ENCODE data around the gene KCNH3. TPM values are rescaled to one million over a fixed set of nuclear protein-coding genes. Genes with fewer than 3 reads are reported as not detected.

Gene KCNH3
- total and polyA plus RNA-seq, 2 donors (not counting 3 experiments of a cell fraction or from before 2014, with no cell fraction given) = 0.13 to 0.14 TPM

DNA sequence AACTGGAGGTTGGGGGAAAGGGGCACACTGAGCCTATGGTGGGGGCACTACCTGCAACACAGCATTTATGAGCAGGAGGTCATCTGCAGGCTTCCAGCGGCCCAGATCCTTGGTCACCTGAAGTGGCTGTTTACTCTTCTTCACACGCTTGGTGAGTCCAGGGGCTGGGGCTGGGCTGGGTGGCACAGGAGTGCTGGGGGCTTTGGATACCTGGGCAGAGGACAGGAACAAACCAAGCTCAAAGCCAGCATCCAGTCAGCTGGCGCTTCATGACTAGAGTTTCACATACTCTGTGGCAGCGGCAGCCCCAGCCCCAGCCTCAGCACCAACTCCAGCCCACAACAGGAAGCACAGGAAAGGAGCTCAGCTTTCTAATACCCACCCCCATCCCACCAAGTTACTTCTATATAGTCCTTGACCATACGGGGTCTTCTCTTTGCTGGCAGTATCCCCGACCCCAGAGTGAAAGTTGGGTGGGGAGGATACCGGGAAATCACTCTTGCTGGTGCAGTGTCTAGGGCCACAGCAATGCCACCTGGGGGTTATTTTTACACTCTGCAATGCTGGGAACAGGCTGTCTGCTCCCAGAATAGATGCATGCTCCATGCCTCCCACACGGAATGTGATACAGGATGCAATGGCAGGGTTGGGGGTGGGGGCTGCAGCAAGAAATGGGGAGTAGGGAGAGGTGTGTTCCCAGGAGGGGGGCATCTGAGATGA is 26.0 kb downstream of the KCNH3 start:
- intact Hi-C loops (cut with micrococcal nuclease) (loop anchor here (5.0 kb wide), 1 partner anchor 208 kb away; no protein-coding TSS in a partner anchor), dilution Hi-C loops (cut with MboI; ENCODE audit: extremely low pct_ligation_motif_present, low sequenced_read_pairs) (no loop called here)
- no peak for FAIRE-seq
- Histone ChIP-seq H3K4me1 (ENCODE audit: control insufficient read depth, extremely low read depth, insufficient read depth, low read length) (peaks cover 14% of the 10 kb centered on the region), H3K4me2 (ENCODE audit: insufficient read depth, low read length) (no peak overlapping the region), H2AFZ (ENCODE audit: low read depth, low read length) (no peak overlapping the region), H3K9ac (replicated peaks; ENCODE audit: extremely low read depth, insufficient read depth, low read length) (no peak overlapping the region), H3K4me3 (replicated peaks in 1 of 3; ENCODE audit: insufficient read depth in 1 of 3, low read depth in 1 of 3, low read length in 3 of 3) (no peak overlapping the region), H3K36me3 (ENCODE audit: control insufficient read depth in 2 of 2, extremely low read depth in 1 of 2, insufficient read depth in 2 of 2, low read length in 2 of 2) (peaks cover 11 to 39% of the 10 kb centered on the region in 2 experiments), H3K27me3 (ENCODE audit: control insufficient read depth in 2 of 2, insufficient read depth in 2 of 2, low read length in 2 of 2) (no peaks in the 10 kb centered on the region), H3K79me2 (ENCODE audit: control insufficient read depth, insufficient read depth, low read length) (peaks cover 20% of the 10 kb centered on the region), H4K20me1 (replicated peaks; ENCODE audit: control insufficient read depth, extremely low read depth, insufficient read depth, low read length) (no peaks in the 10 kb centered on the region), H3K9me3 (replicated peaks; ENCODE audit: control insufficient read depth, insufficient read depth, low read length) (no peaks in the 10 kb centered on the region), H3K9me1 (replicated peaks; ENCODE audit: control insufficient read depth, extremely low read depth, insufficient read depth, low read length) (no peaks in the 10 kb centered on the region), H3K27ac (ENCODE audit: insufficient read depth, low read depth, low read length) (no peak overlapping the region)
- TF ChIP-seq POLR2AphosphoS5 (IDR thresholded peaks at IDR 0.05; ENCODE audit: insufficient read depth, low read depth, low read length) (no peak), JUN (IDR thresholded peaks at IDR 0.05; ENCODE audit: borderline replicate concordance, insufficient read depth, insufficient read length, low read depth) (no peak), POLR2A (IDR thresholded peaks at IDR 0.05; ENCODE audit: low read depth, low read length) (no peak), GATA2 (IDR thresholded peaks at IDR 0.05; ENCODE audit: insufficient read depth, insufficient read length, low read depth, low read length) (no peak), MYC (IDR thresholded peaks at IDR 0.05; ENCODE audit: low read depth, low read length) (no peak), EZH2 (IDR thresholded peaks at IDR 0.05; ENCODE audit: borderline replicate concordance, low read depth, low read length, severe bottlenecking) (no peak), FOS (IDR thresholded peaks at IDR 0.05; ENCODE audit: borderline replicate concordance, insufficient read depth, low read length) (no peak)
- TF ChIP-seq, protein P1, sequence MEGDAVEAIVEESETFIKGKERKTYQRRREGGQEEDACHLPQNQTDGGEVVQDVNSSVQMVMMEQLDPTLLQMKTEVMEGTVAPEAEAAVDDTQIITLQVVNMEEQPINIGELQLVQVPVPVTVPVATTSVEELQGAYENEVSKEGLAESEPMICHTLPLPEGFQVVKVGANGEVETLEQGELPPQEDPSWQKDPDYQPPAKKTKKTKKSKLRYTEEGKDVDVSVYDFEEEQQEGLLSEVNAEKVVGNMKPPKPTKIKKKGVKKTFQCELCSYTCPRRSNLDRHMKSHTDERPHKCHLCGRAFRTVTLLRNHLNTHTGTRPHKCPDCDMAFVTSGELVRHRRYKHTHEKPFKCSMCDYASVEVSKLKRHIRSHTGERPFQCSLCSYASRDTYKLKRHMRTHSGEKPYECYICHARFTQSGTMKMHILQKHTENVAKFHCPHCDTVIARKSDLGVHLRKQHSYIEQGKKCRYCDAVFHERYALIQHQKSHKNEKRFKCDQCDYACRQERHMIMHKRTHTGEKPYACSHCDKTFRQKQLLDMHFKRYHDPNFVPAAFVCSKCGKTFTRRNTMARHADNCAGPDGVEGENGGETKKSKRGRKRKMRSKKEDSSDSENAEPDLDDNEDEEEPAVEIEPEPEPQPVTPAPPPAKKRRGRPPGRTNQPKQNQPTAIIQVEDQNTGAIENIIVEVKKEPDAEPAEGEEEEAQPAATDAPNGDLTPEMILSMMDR (IDR thresholded peaks at IDR 0.05; ENCODE audit: extremely low read depth in 1 of 2, insufficient read depth in 1 of 2, low read depth in 1 of 2, low read length in 2 of 2) = no peak
- TF ChIP-seq, protein P2, sequence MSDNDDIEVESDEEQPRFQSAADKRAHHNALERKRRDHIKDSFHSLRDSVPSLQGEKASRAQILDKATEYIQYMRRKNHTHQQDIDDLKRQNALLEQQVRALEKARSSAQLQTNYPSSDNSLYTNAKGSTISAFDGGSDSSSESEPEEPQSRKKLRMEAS (IDR thresholded peaks at IDR 0.05; ENCODE audit: insufficient read depth, insufficient read length) = no peak
- no TSS peak for BruUV-seq (replicated peaks)
- ChIA-PET CTCF (interaction anchor here (0.7 to 1.2 kb wide), 2 partner anchors 9 to 14 kb away, joined by 3 to 4 read pairs; no protein-coding TSS in a partner anchor), POLR2A (no interaction called here)
- no peak for DNase-seq (ENCODE audit: low read depth, low spot score)

All from endothelial cell of umbilical vein (primary cell).